ENCODE results near the gene KLHL18. TPM values are rescaled to one million over a fixed set of nuclear protein-coding genes. Genes with fewer than 3 reads are reported as not detected.

Gene KLHL18
- polyA plus RNA-seq, 4 donors: 12.7 to 16.5 (median 14.8) TPM

- DNase-seq (ENCODE audit: low read depth in 4 of 4, low spot score in 2 of 4): peak; percentile 62 to 84 (median 73)
Measured at GRCh38 chr3:47381317-47382157, 98.8 kb downstream of the KLHL18 start.

- DNase-seq (ENCODE audit: low read depth in 4 of 4, low spot score in 2 of 4): no peak
Measured at GRCh38 chr3:47384425-47384824, 101.7 kb downstream of the KLHL18 start.

GRCh38 chr3:47385007-47385406 lies 102.3 kb downstream of the KLHL18 start:
- DNase-seq (ENCODE audit: low read depth in 4 of 4, low spot score in 2 of 4): no peak

GRCh38 chr3:47385796-47386195 lies 103.1 kb downstream of the KLHL18 start:
- no peak for DNase-seq (ENCODE audit: low read depth in 4 of 4, low spot score in 2 of 4)

GRCh38 chr3:47392933-47393332 lies 110.2 kb downstream of the KLHL18 start:
- DNase-seq (ENCODE audit: low read depth in 4 of 4, low spot score in 2 of 4): no peak

- DNase-seq (ENCODE audit: low read depth in 4 of 4, low spot score in 2 of 4): no peak
Measured at GRCh38 chr3:47394140-47394870, 111.6 kb downstream of the KLHL18 start.

- no peak for DNase-seq (ENCODE audit: low read depth in 4 of 4, low spot score in 2 of 4)
Measured at GRCh38 chr3:47394881-47395280, 112.1 kb downstream of the KLHL18 start.

Other genes starting within 250 kb of the KLHL18 start
- gene SETD2, start 118.8 kb upstream of the KLHL18 start, polyA plus RNA-seq (ENCODE audit: insufficient read length in 4 of 4): 10 to 100 TPM; 56.2 to 70.0 (median 68.1) TPM
- 10 to 100 TPM; 22.4 to 26.3 (median 24.1) TPM for gene KIF9, start 145 bp upstream of the KLHL18 start, polyA plus RNA-seq (ENCODE audit: insufficient read length in 4 of 4)
- 10 to 100 TPM; 19.7 to 36.2 (median 29.3) TPM for gene PTPN23, start 98.1 kb downstream of the KLHL18 start, polyA plus RNA-seq (ENCODE audit: insufficient read length in 4 of 4)
- gene SCAP, start 193.0 kb downstream of the KLHL18 start, polyA plus RNA-seq (ENCODE audit: insufficient read length in 4 of 4): 10 to 100 TPM; 67.5 to 97.3 (median 83.5) TPM
- 10 to 100 TPM; 43.6 to 50.9 (median 48.0) TPM for gene ELP6, start 230.8 kb downstream of the KLHL18 start, polyA plus RNA-seq (ENCODE audit: insufficient read length in 4 of 4)

Data from left renal cortex interstitium (tissue), 4 donors.